ENCODE measurements around the gene ADARB2. TPM values are rescaled to one million over a fixed set of nuclear protein-coding genes. Genes with fewer than 3 reads are reported as not detected.

ADARB2 gene
- total and polyA plus RNA-seq, 2 experiments from 2014 or later: 2.0 to 5.0 TPM

DNA sequence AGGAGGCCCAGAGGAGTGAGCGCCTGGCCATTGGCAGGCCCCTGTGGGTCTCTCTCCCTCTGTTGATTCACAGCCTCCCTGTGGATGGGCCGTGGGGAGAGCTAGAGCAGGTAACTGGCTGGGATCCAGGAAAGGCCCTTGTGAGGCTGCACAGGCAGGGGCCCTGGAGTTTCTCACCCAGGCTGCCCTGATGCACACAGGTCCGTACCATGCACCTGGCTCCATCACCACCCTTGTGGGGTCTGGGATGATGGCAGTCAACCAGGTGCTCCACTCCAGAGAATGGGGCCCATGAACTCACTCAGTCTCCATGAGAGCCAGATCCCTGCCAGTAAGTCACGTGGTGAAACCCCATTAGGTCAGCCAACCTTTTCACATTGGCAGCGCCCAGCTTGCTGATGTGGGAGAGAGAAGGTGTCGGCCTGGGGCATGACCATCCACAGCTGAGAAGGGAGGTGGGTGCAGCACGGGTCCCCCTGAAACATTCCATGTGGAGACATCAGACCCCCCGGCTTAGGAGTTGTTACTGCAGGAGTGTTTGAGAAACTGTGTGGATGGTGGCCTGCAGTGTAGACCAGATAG lies 320.8 kb downstream of the ADARB2 start:
- no peaks in the 10 kb centered on the region for H3K9me3 Mint-ChIP-seq
- no peaks in the 10 kb centered on the region for H3K36me3 ChIP-seq (ENCODE audit: insufficient read depth)
- peaks cover 13% of the 10 kb centered on the region for H3K4me1 Mint-ChIP-seq
- H3K4me1 ChIP-seq (ENCODE audit: insufficient read depth): peaks cover 9% of the 10 kb centered on the region; the same call in 1 of the 2 replicates
- no peak overlapping the region for H3K4me3 ChIP-seq
- peaks cover 9% of the 10 kb centered on the region for H3K27me3 Mint-ChIP-seq (ENCODE audit: insufficient read depth, low read depth, poor library complexity)
- no peaks in the 10 kb centered on the region for H3F3A ChIP-seq (replicated peaks; ENCODE audit: low read depth)
- H3K79me2 ChIP-seq (replicated peaks; ENCODE audit: insufficient read depth): no peaks in the 10 kb centered on the region
- H3K4me2 ChIP-seq: no peak overlapping the region
- no peak for TF ChIP-seq EZH2phosphoT487 (IDR thresholded peaks at IDR 0.05; ENCODE audit: unreplicated experiment)
- no peak for TF ChIP-seq ZNF114 (CRISPR knock-in tag; IDR thresholded peaks at IDR 0.05)
- no peak for TF ChIP-seq CREB1 (CRISPR knock-in tag; IDR thresholded peaks at IDR 0.05; ENCODE audit: low read depth)
- TF ChIP-seq ZNF462 (CRISPR knock-in tag; IDR thresholded peaks at IDR 0.05): no peak
- no peak for TF ChIP-seq ZNF331 (CRISPR knock-in tag; IDR thresholded peaks at IDR 0.05; ENCODE audit: low read depth)
- TF ChIP-seq STAT1 (IDR thresholded peaks at IDR 0.05; ENCODE audit: unreplicated experiment): no peak
- TF ChIP-seq, protein P1, sequence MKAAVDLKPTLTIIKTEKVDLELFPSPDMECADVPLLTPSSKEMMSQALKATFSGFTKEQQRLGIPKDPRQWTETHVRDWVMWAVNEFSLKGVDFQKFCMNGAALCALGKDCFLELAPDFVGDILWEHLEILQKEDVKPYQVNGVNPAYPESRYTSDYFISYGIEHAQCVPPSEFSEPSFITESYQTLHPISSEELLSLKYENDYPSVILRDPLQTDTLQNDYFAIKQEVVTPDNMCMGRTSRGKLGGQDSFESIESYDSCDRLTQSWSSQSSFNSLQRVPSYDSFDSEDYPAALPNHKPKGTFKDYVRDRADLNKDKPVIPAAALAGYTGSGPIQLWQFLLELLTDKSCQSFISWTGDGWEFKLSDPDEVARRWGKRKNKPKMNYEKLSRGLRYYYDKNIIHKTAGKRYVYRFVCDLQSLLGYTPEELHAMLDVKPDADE (IDR thresholded peaks at IDR 0.05): no peak
- no peak for TF ChIP-seq NANOG (IDR thresholded peaks at IDR 0.05; ENCODE audit: borderline replicate concordance)
- TF ChIP-seq POLR2AphosphoS5 (IDR thresholded peaks at IDR 0.05; ENCODE audit: low read depth): no peak
- TF ChIP-seq, protein P2, sequence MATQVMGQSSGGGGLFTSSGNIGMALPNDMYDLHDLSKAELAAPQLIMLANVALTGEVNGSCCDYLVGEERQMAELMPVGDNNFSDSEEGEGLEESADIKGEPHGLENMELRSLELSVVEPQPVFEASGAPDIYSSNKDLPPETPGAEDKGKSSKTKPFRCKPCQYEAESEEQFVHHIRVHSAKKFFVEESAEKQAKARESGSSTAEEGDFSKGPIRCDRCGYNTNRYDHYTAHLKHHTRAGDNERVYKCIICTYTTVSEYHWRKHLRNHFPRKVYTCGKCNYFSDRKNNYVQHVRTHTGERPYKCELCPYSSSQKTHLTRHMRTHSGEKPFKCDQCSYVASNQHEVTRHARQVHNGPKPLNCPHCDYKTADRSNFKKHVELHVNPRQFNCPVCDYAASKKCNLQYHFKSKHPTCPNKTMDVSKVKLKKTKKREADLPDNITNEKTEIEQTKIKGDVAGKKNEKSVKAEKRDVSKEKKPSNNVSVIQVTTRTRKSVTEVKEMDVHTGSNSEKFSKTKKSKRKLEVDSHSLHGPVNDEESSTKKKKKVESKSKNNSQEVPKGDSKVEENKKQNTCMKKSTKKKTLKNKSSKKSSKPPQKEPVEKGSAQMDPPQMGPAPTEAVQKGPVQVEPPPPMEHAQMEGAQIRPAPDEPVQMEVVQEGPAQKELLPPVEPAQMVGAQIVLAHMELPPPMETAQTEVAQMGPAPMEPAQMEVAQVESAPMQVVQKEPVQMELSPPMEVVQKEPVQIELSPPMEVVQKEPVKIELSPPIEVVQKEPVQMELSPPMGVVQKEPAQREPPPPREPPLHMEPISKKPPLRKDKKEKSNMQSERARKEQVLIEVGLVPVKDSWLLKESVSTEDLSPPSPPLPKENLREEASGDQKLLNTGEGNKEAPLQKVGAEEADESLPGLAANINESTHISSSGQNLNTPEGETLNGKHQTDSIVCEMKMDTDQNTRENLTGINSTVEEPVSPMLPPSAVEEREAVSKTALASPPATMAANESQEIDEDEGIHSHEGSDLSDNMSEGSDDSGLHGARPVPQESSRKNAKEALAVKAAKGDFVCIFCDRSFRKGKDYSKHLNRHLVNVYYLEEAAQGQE (IDR thresholded peaks at IDR 0.05; ENCODE audit: unreplicated experiment): no peak
- no peak for TF ChIP-seq CTCF (conservative IDR thresholded peaks at IDR 0.05; ENCODE audit: low read depth in 2 of 2)
- no peak for TF ChIP-seq JUNB (IDR thresholded peaks at IDR 0.05; ENCODE audit: unreplicated experiment)
- TF ChIP-seq EZH2 (IDR thresholded peaks at IDR 0.05; ENCODE audit: low read depth, unreplicated experiment): no peak
- H3K27me3 ChIP-seq (ENCODE audit: insufficient read depth): peaks cover 8% of the 10 kb centered on the region
- DNase-seq (ENCODE audit: low spot score): no peak
- H3K27ac ChIP-seq (ENCODE audit: low read depth): no peak overlapping the region
- no peak overlapping the region for H3K27ac Mint-ChIP-seq
- peaks cover 9% of the 10 kb centered on the region for H3K9me2 ChIP-seq (ENCODE audit: insufficient read depth)
- ATAC-seq: no peak
- no peaks in the 10 kb centered on the region for H4K20me1 ChIP-seq (replicated peaks; ENCODE audit: insufficient read depth)
- H2AFZ ChIP-seq: no peak overlapping the region
- no peak overlapping the region for H3K4me3 Mint-ChIP-seq
- no peaks in the 10 kb centered on the region for H3K36me3 Mint-ChIP-seq (ENCODE audit: low read depth)
